GM23338 (cell line): ENCODE data around the gene ARL2. TPM values are rescaled to one million over a fixed set of nuclear protein-coding genes. Genes with fewer than 3 reads are reported as not detected.

ENCODE experiments used
- ATAC-seq: fragments of 200-7000 bp; cut with Tn5 transposase; 3 replicates; pipeline ENCODE4 v1.9.1; 2020
- DNase-seq: peaks from one replicate; pipeline ENCODE4 v3.0.0-alpha.2; 2015; ENCODE audit warnings: low spot score
- H2AFZ ChIP-seq: fragments of 200-600 bp; sonication (generic); 2 replicates; pipeline ENCODE4 v1.8.0; 2016; ENCODE audit warnings: antibody characterized with exemption, mild to moderate bottlenecking, moderate library complexity
- H3F3A ChIP-seq: fragments of 200-600 bp; sonication (generic); replicated peaks from 2 replicates; pipeline ENCODE4 v1.8.0; 2017; ENCODE audit warnings: antibody characterized with exemption, mixed run types, low read depth
- H3K27ac ChIP-seq: fragments of 200-600 bp; sonication (generic); 2 replicates; pipeline ENCODE4 v1.6.1; 2016; ENCODE audit warnings: low read depth
- H3K27me3 ChIP-seq: fragments of 200-600 bp; sonication (generic); 2 replicates; pipeline ENCODE4 v1.8.0; 2016; ENCODE audit warnings: mild to moderate bottlenecking, mixed run types, moderate library complexity; ENCODE audit not compliant: insufficient read depth
- H3K36me3 ChIP-seq: fragments of 200-600 bp; sonication (generic); 2 replicates; pipeline ENCODE4 v1.8.0; 2016; ENCODE audit warnings: mild to moderate bottlenecking; ENCODE audit not compliant: insufficient read depth
- H3K4me1 ChIP-seq: fragments of 200-600 bp; sonication (generic); 2 replicates; pipeline ENCODE4 v1.8.0; 2016; ENCODE audit warnings: mild to moderate bottlenecking, moderate library complexity; ENCODE audit not compliant: insufficient read depth
- H3K4me2 ChIP-seq: fragments of 200-600 bp; sonication (generic); 2 replicates; pipeline ENCODE4 v1.7.1; 2017; ENCODE audit warnings: mixed run types
- H3K4me3 ChIP-seq: fragments of 200-600 bp; sonication (generic); 2 replicates; pipeline ENCODE4 v1.6.1; 2016; ENCODE audit warnings: mixed run types
- H3K79me2 ChIP-seq: fragments of 200-600 bp; sonication (generic); replicated peaks from 2 replicates; pipeline ENCODE4 v1.8.0; 2017; ENCODE audit warnings: mild to moderate bottlenecking; ENCODE audit not compliant: insufficient read depth
- H3K9me2 ChIP-seq: fragments of 200-600 bp; sonication (generic); 2 replicates; pipeline ENCODE4 v1.8.0; 2017; ENCODE audit not compliant: insufficient read depth
- H4K20me1 ChIP-seq: fragments of 200-600 bp; sonication (generic); replicated peaks from 2 replicates; pipeline ENCODE4 v1.8.0; 2017; ENCODE audit warnings: mild to moderate bottlenecking; ENCODE audit not compliant: insufficient read depth
- H3K27ac Mint-ChIP-seq: 2 replicates; pipeline ENCODE4 v1.8.0; 2020; ENCODE audit warnings: inconsistent platforms, mild to moderate bottlenecking, moderate library complexity, mixed read lengths
- H3K27me3 Mint-ChIP-seq: 3 replicates; pipeline ENCODE4 v1.8.0; 2022; ENCODE audit warnings: low read depth, mild to moderate bottlenecking, moderate library complexity, mixed read lengths, inconsistent platforms; ENCODE audit not compliant: insufficient read depth, poor library complexity
- H3K36me3 Mint-ChIP-seq: 3 replicates; pipeline ENCODE4 v1.8.0; 2021; ENCODE audit warnings: low read depth, mild to moderate bottlenecking, inconsistent platforms, moderate library complexity, mixed read lengths
- H3K4me1 Mint-ChIP-seq: 3 replicates; pipeline ENCODE4 v1.8.0; 2020; ENCODE audit warnings: mild to moderate bottlenecking, inconsistent platforms, mixed read lengths
- H3K4me3 Mint-ChIP-seq: 3 replicates; pipeline ENCODE4 v1.8.0; 2021; ENCODE audit warnings: moderate library complexity, mild to moderate bottlenecking, inconsistent platforms, mixed read lengths
- H3K9me3 Mint-ChIP-seq: 3 replicates; pipeline ENCODE4 v1.8.0; 2020; ENCODE audit warnings: moderate library complexity, mild to moderate bottlenecking, inconsistent platforms, mixed read lengths
- CREB1 ChIP-seq: fragments of 250-450 bp; sonication (Bioruptor Pico); IDR thresholded peaks from 2 replicates; pipeline ENCODE4 v1.5.0; 2020; ENCODE audit warnings: low read depth, mild to moderate bottlenecking, moderate library complexity
- CTCF ChIP-seq, 2 experiments: fragments of 200-600 bp in 1 of 2; sonication (generic) in 1 of 2; conservative IDR thresholded peaks; 2 replicates each; pipeline versions ENCODE4 v1.5.1 to v1.6.1; 2016 to 2017; ENCODE audit warnings: antibody characterized with exemption in 2 of 2, low read depth in 2 of 2, mild to moderate bottlenecking in 2 of 2, moderate library complexity in 1 of 2
- EZH2 ChIP-seq: fragments of 200-600 bp; sonication (generic); IDR thresholded peaks from one replicate; pipeline ENCODE4 v1.8.0; 2017; ENCODE audit warnings: antibody characterized with exemption, mild to moderate bottlenecking, low read depth; ENCODE audit not compliant: unreplicated experiment
- JUNB ChIP-seq: IDR thresholded peaks from one replicate; pipeline ENCODE4 v1.6.1; 2016; ENCODE audit warnings: antibody characterized with exemption; ENCODE audit not compliant: unreplicated experiment
- NANOG ChIP-seq: IDR thresholded peaks from 2 replicates; pipeline ENCODE4 v1.6.1; 2016; ENCODE audit warnings: antibody characterized with exemption, borderline replicate concordance
- POLR2AphosphoS5 ChIP-seq: IDR thresholded peaks from 2 replicates; pipeline ENCODE4 v1.6.1; 2016; ENCODE audit warnings: antibody characterized with exemption, low read depth
- REST ChIP-seq: IDR thresholded peaks from one replicate; pipeline ENCODE4 v1.6.1; 2018; ENCODE audit warnings: antibody characterized with exemption; ENCODE audit not compliant: unreplicated experiment
- STAT1 ChIP-seq: IDR thresholded peaks from one replicate; pipeline ENCODE4 v1.6.1; 2016; ENCODE audit warnings: antibody characterized with exemption; ENCODE audit not compliant: unreplicated experiment
- ZNF114 ChIP-seq: fragments of 250-450 bp; sonication (Bioruptor Pico); IDR thresholded peaks from 2 replicates; pipeline ENCODE4 v1.5.0; 2020; ENCODE audit warnings: mild to moderate bottlenecking, moderate library complexity
- ZNF331 ChIP-seq: fragments of 250-450 bp; sonication (Bioruptor Pico); IDR thresholded peaks from 2 replicates; pipeline ENCODE4 v1.5.0; 2020; ENCODE audit warnings: low read depth, mild to moderate bottlenecking, moderate library complexity
- polyA plus RNA-seq: library from polyadenylated mRNA; unstranded; fragments of >200 nt; fragmentation: Nextera tagmentation; extraction: Ambion mirVana; gene quantifications from 2 replicates; pipeline ENCODE4 v1.2.1, GENCODE V29; 2016
- total RNA-seq: library from RNA; depleted of rRNA; stranded (reverse); fragments of >200 nt; shearing (Covaris generic); gene quantifications from 2 replicates; pipeline ENCODE4 v1.2.3, GENCODE V29; 2014
- TF ChIP-seq, protein P1 (sequence below): fragments of 250-450 bp; sonication (Bioruptor Pico); IDR thresholded peaks from 2 replicates; pipeline ENCODE4 v1.5.0; 2020; ENCODE audit warnings: mild to moderate bottlenecking, moderate library complexity

Gene ARL2
- total and polyA plus RNA-seq, 2 experiments from 2014 or later, result 193 to 236 TPM

DNA sequence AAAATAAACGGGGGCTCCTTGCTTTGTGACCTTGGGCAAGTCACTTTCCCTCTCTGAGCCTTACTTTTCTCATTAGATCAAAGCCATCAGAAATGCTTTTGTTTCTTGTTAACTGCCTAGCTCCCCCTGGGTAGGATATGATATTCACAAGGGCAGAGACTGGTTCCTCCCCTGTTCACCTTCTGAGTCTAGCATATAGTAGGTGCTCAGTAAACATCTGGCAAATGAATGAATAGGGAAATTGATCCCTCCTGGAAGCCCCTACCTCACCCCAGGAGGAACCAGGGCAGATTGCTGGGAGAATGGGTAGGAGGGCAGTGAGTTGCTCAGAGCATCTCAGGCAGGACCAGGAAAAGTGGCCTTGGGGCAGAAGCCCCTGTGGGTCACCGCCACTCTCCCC is 20.5 kb downstream of the ARL2 start:
- H3K9me3 Mint-ChIP-seq, result no peaks in the 10 kb centered on the region
- Histone ChIP-seq H3K9me2 (no peaks in the 10 kb centered on the region), H3K27me3 (no peaks in the 10 kb centered on the region), H2AFZ (no peak overlapping the region), H3K4me3 (no peak overlapping the region), H4K20me1 (no peaks in the 10 kb centered on the region), H3K27ac (no peak overlapping the region), H3K4me1 (no peaks in the 10 kb centered on the region), H3F3A (no peaks in the 10 kb centered on the region), H3K36me3 (no peaks in the 10 kb centered on the region), H3K4me2 (no peak overlapping the region), H3K79me2 (no peaks in the 10 kb centered on the region)
- H3K4me3 Mint-ChIP-seq, result no peak overlapping the region
- DNase-seq (no peak), ATAC-seq (no peak)
- H3K4me1 Mint-ChIP-seq, result no peaks in the 10 kb centered on the region
- TF ChIP-seq, protein P1, sequence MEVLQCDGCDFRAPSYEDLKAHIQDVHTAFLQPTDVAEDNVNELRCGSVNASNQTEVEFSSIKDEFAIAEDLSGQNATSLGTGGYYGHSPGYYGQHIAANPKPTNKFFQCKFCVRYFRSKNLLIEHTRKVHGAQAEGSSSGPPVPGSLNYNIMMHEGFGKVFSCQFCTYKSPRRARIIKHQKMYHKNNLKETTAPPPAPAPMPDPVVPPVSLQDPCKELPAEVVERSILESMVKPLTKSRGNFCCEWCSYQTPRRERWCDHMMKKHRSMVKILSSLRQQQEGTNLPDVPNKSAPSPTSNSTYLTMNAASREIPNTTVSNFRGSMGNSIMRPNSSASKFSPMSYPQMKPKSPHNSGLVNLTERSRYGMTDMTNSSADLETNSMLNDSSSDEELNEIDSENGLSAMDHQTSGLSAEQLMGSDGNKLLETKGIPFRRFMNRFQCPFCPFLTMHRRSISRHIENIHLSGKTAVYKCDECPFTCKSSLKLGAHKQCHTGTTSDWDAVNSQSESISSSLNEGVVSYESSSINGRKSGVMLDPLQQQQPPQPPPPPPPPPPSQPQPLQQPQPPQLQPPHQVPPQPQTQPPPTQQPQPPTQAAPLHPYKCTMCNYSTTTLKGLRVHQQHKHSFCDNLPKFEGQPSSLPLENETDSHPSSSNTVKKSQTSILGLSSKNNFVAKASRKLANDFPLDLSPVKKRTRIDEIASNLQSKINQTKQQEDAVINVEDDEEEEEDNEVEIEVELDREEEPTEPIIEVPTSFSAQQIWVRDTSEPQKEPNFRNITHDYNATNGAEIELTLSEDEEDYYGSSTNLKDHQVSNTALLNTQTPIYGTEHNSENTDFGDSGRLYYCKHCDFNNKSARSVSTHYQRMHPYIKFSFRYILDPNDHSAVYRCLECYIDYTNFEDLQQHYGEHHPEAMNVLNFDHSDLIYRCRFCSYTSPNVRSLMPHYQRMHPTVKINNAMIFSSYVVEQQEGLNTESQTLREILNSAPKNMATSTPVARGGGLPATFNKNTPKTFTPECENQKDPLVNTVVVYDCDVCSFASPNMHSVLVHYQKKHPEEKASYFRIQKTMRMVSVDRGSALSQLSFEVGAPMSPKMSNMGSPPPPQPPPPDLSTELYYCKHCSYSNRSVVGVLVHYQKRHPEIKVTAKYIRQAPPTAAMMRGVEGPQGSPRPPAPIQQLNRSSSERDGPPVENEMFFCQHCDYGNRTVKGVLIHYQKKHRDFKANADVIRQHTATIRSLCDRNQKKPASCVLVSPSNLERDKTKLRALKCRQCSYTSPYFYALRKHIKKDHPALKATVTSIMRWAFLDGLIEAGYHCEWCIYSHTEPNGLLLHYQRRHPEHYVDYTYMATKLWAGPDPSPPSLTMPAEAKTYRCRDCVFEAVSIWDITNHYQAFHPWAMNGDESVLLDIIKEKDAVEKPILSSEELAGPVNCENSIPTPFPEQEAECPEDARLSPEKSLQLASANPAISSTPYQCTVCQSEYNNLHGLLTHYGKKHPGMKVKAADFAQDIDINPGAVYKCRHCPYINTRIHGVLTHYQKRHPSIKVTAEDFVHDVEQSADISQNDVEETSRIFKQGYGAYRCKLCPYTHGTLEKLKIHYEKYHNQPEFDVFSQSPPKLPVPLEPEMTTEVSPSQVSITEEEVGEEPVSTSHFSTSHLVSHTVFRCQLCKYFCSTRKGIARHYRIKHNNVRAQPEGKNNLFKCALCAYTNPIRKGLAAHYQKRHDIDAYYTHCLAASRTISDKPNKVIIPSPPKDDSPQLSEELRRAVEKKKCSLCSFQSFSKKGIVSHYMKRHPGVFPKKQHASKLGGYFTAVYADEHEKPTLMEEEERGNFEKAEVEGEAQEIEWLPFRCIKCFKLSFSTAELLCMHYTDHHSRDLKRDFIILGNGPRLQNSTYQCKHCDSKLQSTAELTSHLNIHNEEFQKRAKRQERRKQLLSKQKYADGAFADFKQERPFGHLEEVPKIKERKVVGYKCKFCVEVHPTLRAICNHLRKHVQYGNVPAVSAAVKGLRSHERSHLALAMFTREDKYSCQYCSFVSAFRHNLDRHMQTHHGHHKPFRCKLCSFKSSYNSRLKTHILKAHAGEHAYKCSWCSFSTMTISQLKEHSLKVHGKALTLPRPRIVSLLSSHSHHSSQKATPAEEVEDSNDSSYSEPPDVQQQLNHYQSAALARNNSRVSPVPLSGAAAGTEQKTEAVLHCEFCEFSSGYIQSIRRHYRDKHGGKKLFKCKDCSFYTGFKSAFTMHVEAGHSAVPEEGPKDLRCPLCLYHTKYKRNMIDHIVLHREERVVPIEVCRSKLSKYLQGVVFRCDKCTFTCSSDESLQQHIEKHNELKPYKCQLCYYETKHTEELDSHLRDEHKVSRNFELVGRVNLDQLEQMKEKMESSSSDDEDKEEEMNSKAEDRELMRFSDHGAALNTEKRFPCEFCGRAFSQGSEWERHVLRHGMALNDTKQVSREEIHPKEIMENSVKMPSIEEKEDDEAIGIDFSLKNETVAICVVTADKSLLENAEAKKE (CRISPR knock-in tag), result no peak
- TF ChIP-seq CTCF (conservative IDR thresholded peaks at IDR 0.05; ENCODE audit: low read depth in 2 of 2) (no peak), CREB1 (no peak), NANOG (no peak), EZH2 (no peak), ZNF114 (CRISPR knock-in tag) (no peak), ZNF331 (no peak), REST (no peak), JUNB (no peak), STAT1 (no peak), POLR2AphosphoS5 (no peak)
- no peaks in the 10 kb centered on the region for H3K36me3 Mint-ChIP-seq
- peaks cover 2% of the 10 kb centered on the region for H3K27me3 Mint-ChIP-seq
- no peak overlapping the region for H3K27ac Mint-ChIP-seq
